PFSK-1 (cell line): ENCODE results near the gene ATG7.

Experiments
- FOXP2 ChIP-seq: optimal IDR thresholded peaks from 2 replicates; pipeline ENCODE3; 2011; ENCODE audit warnings: borderline replicate concordance, control low read depth, inconsistent platforms; ENCODE audit not compliant: insufficient read depth; ENCODE audit errors: extremely low read length, extremely low read depth
- POLR2AphosphoS5 ChIP-seq: IDR thresholded peaks from 2 replicates; pipeline ENCODE4 v1.6.1; 2012; ENCODE audit warnings: low read depth, mild to moderate bottlenecking, control low read depth, low read length, moderate library complexity
- REST ChIP-seq, 2 experiments: IDR thresholded peaks; 2 replicates each; pipeline versions ENCODE4 v1.6.1 to v1.8.0; 2011 to 2012; ENCODE audit warnings: low read depth in 2 of 2, low read length in 2 of 2, control low read depth in 1 of 2, inconsistent platforms in 1 of 2, mild to moderate bottlenecking in 1 of 2, moderate library complexity in 1 of 2; ENCODE audit not compliant: insufficient read depth in 1 of 2
- SIN3A ChIP-seq: IDR thresholded peaks from 2 replicates; pipeline ENCODE4 v1.6.1; 2012; ENCODE audit warnings: mild to moderate bottlenecking, low read length, moderate library complexity, borderline replicate concordance; ENCODE audit not compliant: insufficient read depth
- TAF1 ChIP-seq: IDR thresholded peaks from 2 replicates; pipeline ENCODE4 v1.6.1; 2012; ENCODE audit warnings: low read length, control low read depth, borderline replicate concordance; ENCODE audit not compliant: insufficient read depth

DNA sequence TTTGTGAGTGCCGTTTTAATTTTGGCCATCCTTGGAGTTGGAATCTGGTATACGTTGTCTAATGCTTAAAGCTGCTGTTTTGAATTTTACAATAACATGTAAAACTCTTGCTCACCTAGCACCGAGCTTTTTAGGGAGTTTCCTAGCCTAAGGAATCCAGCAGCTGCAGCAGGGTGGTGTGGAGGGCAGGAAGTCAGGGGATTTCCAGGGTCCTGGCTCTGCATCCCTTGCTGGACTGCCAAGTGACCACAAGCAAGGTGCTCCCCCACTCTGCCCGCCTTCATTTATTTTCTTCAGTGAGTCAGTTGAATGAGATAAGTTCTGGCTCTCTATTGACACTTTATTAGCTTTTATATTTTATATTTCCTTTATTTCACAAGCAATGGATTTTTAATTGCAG is 113.7 kb downstream of the ATG7 start:
- no peak for TF ChIP-seq POLR2AphosphoS5
- no peak for TF ChIP-seq SIN3A
- TF ChIP-seq REST (IDR thresholded peaks at IDR 0.05; ENCODE audit: insufficient read depth in 1 of 2, low read depth in 2 of 2, low read length in 2 of 2) = no peak
- no peak for TF ChIP-seq TAF1
- no peak for TF ChIP-seq FOXP2
